NCI-H128 (cell line): Measurements from ENCODE around the gene FOXO4.
"Not testable (repeated sequence)": the region's sequence is repeated elsewhere in the genome, so short reads cannot be mapped to it uniquely, and the experiment has no call there.

Experiments
- DNase-seq: peaks from one replicate; lab custom pipeline; 2025; ENCODE audit not compliant: unreplicated experiment; lab: John Stamatoyannopoulos, UW

FOXO4 gene, protein sequence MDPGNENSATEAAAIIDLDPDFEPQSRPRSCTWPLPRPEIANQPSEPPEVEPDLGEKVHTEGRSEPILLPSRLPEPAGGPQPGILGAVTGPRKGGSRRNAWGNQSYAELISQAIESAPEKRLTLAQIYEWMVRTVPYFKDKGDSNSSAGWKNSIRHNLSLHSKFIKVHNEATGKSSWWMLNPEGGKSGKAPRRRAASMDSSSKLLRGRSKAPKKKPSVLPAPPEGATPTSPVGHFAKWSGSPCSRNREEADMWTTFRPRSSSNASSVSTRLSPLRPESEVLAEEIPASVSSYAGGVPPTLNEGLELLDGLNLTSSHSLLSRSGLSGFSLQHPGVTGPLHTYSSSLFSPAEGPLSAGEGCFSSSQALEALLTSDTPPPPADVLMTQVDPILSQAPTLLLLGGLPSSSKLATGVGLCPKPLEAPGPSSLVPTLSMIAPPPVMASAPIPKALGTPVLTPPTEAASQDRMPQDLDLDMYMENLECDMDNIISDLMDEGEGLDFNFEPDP

GRCh38 chrX:71095555-71095980 lies at the start of gene FOXO4:
FOXO4 (plus strand) TSS chrX:71095851; CDS start chrX:71096529, 678 bp downstream.
- peak; percentile 63 for DNase-seq

DNA sequence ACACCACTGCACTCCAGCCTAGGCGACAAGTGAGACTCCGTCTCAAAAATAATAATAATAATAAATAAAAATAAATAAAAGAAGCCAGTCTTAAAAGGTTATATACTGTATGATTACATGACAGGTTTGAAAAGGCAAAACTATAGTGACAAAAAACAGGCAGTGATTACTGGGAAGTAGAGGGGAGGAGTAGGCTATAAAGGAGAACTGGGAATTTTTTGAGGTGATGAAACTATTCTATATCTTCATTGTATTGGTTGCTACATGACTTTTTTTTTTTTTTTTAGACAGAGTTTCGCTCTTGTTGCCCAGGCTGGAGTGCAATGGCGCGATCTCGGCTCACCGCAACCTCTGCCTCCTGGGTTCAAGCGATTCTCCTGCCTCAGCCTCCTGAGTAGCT lies 47.8 kb upstream of the FOXO4 start:
- not testable (repeated sequence) for DNase-seq

- DNase-seq = no peak
These were observed 42.9 kb upstream of the FOXO4 start for GRCh38 chrX:71052721-71053120.

- no peak for DNase-seq
These were observed 42.4 kb upstream of the FOXO4 start for GRCh38 chrX:71053217-71053621.

GRCh38 chrX:71056867-71057266 lies 38.8 kb upstream of the FOXO4 start:
- DNase-seq = no peak

DNA sequence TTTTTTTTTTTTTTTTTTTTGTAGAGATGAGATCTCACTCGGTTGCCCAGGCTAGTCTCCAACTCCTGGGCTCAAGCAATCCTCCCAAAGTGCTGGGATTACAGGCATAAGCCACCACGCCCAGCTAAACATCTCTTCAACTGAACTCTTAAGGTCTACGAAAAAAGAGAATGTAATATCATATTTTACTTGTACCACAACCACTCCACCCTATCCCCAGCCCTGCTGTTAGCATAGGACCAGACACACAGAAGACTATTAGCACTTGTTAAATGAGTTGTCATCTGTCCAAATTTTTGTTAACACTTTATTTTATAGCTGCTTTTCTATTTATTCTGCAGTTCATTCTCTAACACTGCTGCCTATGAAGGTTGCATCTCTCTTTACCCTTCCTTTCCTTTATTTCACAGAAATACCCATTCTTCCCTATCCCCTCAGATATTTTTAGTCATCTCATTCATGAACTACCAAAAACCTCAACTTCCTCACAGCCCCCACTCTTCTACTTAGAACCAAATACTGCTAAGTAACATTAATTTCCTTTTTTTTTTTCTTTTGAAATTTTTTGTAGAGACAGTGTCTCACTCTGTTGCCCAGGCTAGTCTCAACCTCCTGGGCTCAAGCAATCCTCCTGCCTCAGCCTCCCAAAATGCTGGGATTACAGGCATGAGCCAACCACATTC lies 37.7 kb upstream of the FOXO4 start:
- no peak for DNase-seq

- no peak for DNase-seq
These were observed 35.5 kb upstream of the FOXO4 start for GRCh38 chrX:71060127-71060526.

DNA sequence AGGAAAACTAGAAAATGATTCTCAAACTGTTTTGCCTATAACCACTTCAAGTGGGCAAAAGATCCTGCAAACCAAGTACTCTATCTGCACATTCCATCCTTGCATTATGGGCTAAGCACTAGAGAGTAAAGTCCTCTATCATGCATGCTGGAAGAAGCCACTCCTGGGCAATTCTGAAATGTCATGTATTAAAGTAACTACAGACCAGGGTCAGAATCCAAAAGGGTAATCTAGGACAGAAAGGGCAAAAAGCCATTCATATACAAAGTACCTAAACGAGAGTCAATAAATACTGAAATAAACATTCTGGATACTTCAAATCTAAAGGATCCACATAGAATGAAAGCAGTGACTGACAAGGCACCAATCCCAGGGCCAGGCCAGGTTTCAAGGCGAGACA lies 28.6 kb upstream of the FOXO4 start:
- DNase-seq = no peak

DNA sequence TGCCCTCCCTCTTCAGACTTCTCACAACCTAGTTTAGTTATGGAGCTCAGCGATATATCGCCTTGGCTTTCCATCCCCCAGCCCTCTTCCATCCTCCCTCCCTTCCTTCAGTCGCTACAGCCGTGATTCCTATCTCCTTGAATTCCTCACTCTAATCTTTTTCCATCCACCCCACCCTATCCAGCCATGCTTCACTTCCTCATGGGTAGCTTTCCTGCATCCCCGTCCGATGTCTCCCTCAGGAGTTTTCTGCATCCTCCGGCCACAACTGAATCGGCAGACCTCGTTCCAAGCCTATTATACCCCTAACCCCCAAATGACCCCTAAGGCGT lies 28.0 kb upstream of the FOXO4 start:
- DNase-seq = no peak

GRCh38 chrX:71068044-71068918 lies 27.4 kb upstream of the FOXO4 start, which contains the start of gene SNX12:
SNX12 (minus strand) TSS chrX:71068334; CDS start chrX:71068306, 28 bp downstream.
- DNase-seq = peak; percentile 87

DNA sequence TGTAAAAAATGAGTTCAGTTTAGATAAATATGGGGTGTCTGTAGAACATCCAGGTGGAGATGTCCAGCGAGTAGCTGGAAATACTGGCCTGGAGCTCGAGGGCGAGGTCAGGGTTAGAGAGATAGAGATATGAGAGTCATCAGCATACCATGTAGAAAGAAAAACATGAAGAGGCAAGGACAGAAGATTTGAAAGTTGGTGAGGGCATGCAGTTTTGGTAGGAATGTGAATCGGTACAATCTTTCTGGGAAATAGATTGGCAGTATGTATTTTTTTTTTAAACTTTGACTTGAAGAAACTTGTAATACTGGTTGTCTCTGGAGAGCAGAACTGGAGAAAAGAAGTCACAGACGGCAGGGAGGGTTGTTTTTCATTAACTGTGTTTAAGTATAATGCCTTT lies 25.1 kb upstream of the FOXO4 start:
- no peak for DNase-seq

DNA sequence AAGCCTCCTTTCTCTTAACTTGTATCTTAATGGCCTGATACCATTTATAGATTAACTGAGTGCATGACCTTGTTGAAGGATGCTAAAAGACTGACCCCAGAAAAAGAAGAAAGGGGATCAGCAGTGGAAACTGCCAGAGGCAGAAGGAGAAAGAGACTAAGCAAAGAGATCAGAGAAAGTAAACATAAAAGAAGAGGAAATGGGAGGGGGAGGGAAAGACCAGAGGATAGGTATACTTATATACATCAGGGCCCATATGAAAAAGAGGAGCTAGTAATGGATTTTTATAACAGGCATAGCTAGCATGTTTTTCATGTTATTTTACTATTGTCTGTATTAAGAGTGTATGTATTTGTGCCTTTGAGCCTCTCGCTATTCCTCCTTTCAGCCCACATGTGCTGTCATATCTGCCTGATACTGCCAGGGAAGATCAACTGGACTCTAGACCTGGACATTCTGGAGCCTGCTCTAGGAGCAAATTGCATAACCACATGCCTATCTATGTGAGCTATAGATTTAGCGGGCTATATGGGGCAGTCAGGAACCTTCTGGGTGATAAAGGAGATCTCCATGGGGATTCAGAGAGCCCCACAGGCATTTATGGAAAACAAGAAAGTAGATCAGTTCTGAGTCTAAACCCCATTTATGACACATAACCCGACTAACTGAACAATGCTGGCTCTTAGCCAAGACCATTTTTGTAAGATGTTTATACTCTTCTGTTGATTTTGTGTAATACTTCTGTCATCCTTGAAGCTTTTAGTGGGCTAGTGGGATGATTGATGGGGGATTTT lies 14.1 kb upstream of the FOXO4 start:
- DNase-seq = no peak

- DNase-seq = no peak
These were observed 13.5 kb upstream of the FOXO4 start for GRCh38 chrX:71082124-71082647.

GRCh38 chrX:71082822-71083221 lies 12.8 kb upstream of the FOXO4 start:
- DNase-seq = no peak

- DNase-seq = no peak
These were observed 9.8 kb upstream of the FOXO4 start for GRCh38 chrX:71085900-71086299.

GRCh38 chrX:71091263-71091662 lies 4.4 kb upstream of the FOXO4 start:
- no peak for DNase-seq

GRCh38 chrX:71095033-71095432 lies 618 bp upstream of the FOXO4 start:
- no peak for DNase-seq

- no peak for DNase-seq
These were observed 519 bp downstream of the FOXO4 start for GRCh38 chrX:71095981-71096759.

- DNase-seq = no peak
These were observed 1.0 kb downstream of the FOXO4 start for GRCh38 chrX:71096760-71097032.

DNA sequence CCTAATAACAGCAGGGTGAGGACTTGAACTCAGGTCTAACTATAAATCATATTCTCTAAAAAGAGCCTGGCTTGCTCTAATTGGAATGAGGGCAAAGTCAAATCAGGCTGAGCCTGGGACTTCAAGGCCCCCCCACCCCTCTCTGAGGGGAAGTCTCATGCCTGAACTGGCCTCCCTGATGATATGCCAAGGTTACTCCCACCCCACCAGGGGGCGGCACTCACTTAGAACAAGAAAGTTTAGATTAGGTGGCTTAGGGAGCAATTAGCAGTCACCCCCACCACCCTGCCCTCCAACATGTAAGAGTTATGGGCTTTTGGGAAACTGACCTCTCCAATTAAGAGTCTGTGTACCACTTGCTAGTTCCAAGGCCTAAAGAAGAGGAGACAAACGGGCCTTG lies 2.7 kb downstream of the FOXO4 start:
- no peak for DNase-seq
